DOHH2 (cell line): Measurements from ENCODE around the gene ALDH5A1.

Source experiments
- EZH2phosphoT487 ChIP-seq: fragments of 200-600 bp; sonication (generic); IDR thresholded peaks from 2 replicates; pipeline ENCODE4 v1.6.1; 2017; ENCODE audit warnings: borderline replicate concordance, mild to moderate bottlenecking, antibody characterized with exemption, low read length, moderate library complexity, mixed read lengths
- TF ChIP-seq, protein P1 (sequence below): fragments of 200-600 bp; sonication (generic); IDR thresholded peaks from one replicate; pipeline ENCODE4 v1.5.1; 2014; ENCODE audit warnings: antibody characterized with exemption, mild to moderate bottlenecking, low read depth, low read length; ENCODE audit not compliant: poor library complexity, severe bottlenecking

- TF ChIP-seq EZH2phosphoT487: no peak
- TF ChIP-seq, protein P1, sequence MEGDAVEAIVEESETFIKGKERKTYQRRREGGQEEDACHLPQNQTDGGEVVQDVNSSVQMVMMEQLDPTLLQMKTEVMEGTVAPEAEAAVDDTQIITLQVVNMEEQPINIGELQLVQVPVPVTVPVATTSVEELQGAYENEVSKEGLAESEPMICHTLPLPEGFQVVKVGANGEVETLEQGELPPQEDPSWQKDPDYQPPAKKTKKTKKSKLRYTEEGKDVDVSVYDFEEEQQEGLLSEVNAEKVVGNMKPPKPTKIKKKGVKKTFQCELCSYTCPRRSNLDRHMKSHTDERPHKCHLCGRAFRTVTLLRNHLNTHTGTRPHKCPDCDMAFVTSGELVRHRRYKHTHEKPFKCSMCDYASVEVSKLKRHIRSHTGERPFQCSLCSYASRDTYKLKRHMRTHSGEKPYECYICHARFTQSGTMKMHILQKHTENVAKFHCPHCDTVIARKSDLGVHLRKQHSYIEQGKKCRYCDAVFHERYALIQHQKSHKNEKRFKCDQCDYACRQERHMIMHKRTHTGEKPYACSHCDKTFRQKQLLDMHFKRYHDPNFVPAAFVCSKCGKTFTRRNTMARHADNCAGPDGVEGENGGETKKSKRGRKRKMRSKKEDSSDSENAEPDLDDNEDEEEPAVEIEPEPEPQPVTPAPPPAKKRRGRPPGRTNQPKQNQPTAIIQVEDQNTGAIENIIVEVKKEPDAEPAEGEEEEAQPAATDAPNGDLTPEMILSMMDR: no peak
These were observed 59.7 kb downstream of the ALDH5A1 start for GRCh38 chr6:24554474-24554873.
